ENCODE results near the gene GOLGA8G. TPM values are rescaled to one million over a fixed set of nuclear protein-coding genes. Genes with fewer than 3 reads are reported as not detected.

The GOLGA8G gene
- not detected in 2 replicates for total RNA-seq

DNA sequence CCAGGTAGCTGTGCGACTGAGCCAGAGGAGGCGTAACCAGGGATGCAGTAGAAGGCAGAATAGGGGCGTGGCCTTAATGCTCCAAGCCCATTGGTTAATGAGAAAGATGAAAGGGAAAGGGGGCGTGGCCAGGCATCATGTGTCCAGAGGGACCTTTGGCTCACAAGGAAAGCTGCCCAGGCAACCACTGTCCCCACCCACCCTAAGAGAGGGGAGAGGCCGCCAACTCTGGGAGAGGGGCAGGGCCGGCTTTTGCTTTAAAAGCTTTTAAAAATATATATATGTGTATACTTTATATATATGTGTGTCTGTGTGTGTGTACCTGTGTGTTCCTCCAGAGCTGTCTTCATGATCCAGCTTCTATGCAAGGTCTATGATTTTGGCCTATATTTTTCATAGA, at the start of gene GOLGA8G:
Gene GOLGA8G, minus strand, starts transcription at position 18 of the 400 bp plus-strand sequence. CDS start 62 bp downstream, outside the sequence.

DNA sequence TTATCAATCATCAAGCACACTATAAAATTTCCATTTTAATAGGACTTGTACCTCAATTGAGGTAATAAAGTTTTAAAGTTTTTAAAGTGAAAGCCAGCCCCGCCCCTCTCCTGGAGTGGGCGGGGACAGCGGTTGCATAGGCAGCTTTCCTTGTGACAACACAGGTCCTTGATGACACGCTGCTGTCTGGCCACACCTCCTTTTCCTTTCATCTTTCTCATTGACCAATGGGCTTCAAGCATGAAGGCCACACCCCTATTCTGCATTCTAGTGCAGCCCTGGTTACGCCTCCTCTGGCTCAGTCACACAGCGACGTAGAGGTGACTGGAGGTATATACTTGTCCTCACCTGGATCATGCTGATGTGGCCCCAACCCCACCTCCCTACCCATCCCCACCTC, 20.5 kb upstream of the GOLGA8G start, which contains the start of gene GOLGA6L25:
Gene GOLGA6L25, plus strand, starts transcription at position 301 of the 400 bp plus-strand sequence. Its CDS starts 61 bp downstream, at position 362.

Small RNA genes lying within 50 kb of the gene (small RNA-seq; reads per million reads assigned to genes)
- not detected for gene AC138749.2
- not detected for gene AC138749.4
- not detected for gene AC138749.5
- not detected for gene MIR4509-3
- not detected for gene RF00017

Other genes starting within 250 kb of the GOLGA8G start
- 50.5 and 51.3 TPM in 2 replicates for gene HERC2, start 210.8 kb downstream of the GOLGA8G start, total RNA-seq
- not detected in 2 replicates for gene GOLGA6L24, start 174.9 kb downstream of the GOLGA8G start, total RNA-seq
- not detected in 2 replicates for gene GOLGA8F, start 154.3 kb downstream of the GOLGA8G start, total RNA-seq
- not detected in 2 replicates for gene GOLGA6L25, start 20.6 kb upstream of the GOLGA8G start, total RNA-seq
- 1.6 TPM in 1 of 2 replicates, not detected in the other for gene GOLGA8M, start 179.4 kb upstream of the GOLGA8G start, total RNA-seq

All from vein endothelial cell (primary cell).